ENCODE data around the gene ANKRD7. TPM values are rescaled to one million over a fixed set of nuclear protein-coding genes. Genes with fewer than 3 reads are reported as not detected.
"Not testable (repeated sequence)": the region's sequence is repeated elsewhere in the genome, so short reads cannot be mapped to it uniquely, and the experiment has no call there.

Gene ANKRD7
- total RNA-seq, 1 donor from 2014 or later: not detected

DNA sequence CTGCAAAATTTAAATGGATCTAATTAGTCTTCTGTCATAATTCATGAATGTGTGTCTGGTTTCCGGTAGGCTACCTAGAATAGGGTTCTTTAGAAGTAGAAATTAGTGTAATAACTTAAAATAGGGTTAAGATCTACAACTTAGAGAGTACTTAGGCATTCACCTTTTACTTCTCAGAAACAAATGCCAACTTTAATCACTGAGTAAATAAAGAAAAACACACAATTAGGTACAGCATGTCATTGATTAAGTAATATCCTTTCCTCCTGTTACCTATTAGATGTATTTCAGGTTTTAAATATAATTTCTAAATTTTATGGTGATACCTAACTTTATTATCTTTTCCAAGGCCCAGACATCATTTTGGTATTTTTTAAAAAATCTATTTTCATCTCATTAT, 9.3 kb downstream of the ANKRD7 start:
- DNase-seq (ENCODE audit: extremely low read depth, low read depth, low spot score): no peak

DNA sequence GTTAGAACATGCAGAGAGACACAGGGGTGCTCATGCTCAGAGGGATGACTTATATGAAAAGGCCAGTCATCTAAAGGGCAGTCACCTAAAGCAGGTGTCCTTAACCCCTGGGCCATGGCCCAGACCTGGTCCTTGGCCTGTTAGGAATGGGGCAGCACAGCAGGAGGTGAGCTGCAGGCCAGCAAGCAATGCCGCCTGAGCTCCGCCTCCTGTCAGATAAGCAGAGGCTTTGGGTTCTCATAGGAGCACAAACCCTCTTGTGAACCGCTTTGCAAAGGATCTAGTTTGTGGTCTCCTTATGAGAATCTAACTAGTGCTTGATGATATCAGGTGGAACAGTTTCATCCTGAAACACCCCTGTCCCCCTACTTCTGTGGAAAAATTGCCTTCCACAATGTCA, 14.5 kb downstream of the ANKRD7 start:
- DNase-seq (ENCODE audit: extremely low read depth, low read depth, low spot score): no peak

DNA sequence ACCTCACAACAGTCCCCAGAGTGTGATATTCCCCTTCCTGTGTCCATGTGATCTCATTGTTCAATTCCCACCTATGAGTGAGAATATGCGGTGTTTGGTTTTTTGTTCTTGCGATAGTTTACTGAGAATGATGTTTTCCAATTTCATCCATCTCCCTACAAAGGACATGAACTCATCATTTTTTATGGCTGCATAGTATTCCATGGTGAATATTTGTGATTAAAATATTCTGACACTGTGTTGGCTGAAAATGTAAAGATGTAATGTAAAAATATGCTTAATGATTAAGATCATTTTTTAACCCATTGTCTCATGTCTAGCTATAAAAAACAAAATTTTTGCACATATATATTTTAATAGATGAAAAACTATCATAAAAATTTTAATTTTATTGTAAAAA, 15.8 kb downstream of the ANKRD7 start:
- not testable (repeated sequence) for DNase-seq (ENCODE audit: extremely low read depth, low read depth, low spot score)

DNA sequence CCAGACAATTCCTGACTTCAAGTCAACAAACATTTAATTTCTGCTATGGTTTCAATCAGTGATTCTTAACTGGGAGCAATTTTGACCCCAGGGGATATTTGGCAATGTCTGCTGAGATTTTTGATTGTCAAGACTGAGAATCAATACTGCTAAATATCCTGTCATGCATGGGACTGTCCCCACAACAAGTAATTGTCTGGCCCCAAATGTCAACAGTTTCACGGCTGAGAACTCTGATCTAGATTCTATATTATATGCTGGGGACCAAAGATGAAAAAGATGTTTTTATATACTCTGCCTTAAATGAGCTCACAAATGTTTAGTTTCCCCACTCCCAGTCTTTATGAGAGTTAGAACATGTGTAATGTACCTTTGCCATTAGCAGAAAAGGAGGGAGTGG, 19.2 kb downstream of the ANKRD7 start:
- no peak for DNase-seq (ENCODE audit: extremely low read depth, low read depth, low spot score)

DNA sequence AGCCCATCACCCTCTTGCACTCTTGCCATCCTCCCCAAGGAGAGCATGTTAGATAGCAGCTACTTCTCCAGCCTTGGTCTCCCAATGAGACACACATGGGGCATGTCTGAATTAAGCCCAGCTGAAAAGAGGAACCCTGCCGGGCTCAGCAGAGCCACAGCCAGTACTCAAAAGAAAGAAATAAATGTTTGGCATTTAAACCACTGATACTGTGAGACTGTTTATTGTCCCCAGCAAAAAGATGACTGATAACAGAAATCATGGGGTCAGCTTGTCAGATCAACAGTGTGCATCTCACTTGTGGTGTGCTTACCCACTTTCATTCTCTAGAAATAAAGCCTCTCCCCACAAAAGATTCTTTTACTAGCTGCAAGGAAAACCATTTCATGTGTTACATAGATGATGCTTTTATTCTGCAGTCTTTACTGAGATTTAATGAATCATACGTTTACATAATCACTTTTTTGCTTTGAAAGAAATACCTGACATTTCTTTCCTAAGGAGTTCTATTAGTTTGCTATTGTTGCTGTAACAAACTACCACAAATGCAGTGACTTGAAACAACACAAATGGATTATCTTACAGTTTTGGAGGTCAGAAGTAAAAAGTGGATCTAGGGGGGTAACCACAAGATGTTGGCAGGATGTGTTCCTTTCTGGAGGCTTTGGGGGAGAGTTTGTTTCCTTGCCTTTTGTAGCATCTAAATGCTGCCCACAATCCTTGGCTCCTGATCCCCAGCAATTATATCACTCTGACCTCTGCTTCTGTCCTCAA, 20.9 kb downstream of the ANKRD7 start:
- DNase-seq (ENCODE audit: extremely low read depth, low read depth, low spot score): no peak

DNA sequence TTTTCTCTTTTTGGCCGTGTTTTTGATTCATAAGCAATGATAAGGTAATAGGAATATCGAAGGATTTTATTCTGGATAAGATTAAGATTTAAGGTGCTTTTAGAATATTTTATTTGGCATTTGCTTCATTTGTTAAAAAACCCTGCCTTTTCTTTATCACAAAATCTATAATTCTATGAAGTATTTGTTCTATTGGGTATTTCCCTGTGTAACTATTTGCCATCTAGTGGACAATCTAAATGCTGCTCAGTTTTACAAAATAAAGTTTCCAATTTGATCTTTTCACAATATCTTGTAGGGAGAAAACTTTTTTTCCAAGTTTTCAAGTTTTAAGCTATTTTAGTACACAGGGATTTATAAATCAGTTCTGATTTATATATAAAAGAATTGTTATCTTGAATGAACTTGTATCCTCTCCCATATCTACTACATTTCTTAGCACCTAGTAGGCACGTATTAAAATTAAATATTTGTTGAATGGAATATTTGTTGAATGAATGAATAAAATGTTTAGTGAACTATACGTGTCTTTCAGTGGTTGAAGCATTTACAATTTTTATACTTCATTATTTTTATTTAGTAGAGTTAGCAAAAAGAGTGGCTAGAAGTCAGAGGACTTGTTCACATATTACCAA, 26.5 kb downstream of the ANKRD7 start:
- no peak for DNase-seq (ENCODE audit: extremely low read depth, low read depth, low spot score)

DNA sequence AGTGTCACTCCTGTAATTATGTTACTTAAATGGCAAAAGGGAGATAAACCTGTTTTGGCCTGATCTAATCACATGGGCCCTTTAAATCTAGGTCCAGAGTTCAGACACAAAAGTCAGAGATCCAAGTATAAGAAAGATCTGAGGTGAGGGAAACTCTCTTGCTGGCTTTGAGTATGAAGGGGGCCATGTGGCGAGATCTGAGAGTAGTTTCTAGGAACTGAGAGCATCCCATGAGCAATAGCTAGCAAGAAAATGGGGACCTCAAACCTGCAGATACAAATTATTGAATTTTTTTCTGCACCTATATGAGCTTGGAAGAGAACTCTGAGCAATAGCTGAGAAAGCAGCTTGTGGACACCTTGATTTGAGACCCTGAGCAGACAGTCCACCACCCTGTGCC, 27.6 kb downstream of the ANKRD7 start:
- no peak for DNase-seq (ENCODE audit: extremely low read depth, low read depth, low spot score)

DNA sequence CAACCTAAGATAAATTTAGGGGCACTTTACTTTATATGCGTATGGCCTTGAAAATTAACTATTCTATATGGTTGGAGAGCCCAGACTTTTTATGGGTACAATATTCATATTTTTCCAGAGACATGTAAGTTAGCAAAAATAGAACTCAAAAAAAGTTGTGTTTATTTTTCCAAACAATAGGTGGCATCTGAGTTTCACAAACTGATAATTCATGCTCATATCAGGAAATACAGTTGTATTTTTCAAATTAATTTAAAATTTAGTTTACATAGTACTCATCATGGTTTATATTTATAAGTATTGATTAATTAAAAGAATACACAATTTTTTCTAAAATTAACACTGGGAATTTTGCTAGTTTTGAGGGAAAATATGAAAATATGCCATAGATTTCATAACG, 34.6 kb downstream of the ANKRD7 start:
- no peak for DNase-seq (ENCODE audit: extremely low read depth, low read depth, low spot score)

DNA sequence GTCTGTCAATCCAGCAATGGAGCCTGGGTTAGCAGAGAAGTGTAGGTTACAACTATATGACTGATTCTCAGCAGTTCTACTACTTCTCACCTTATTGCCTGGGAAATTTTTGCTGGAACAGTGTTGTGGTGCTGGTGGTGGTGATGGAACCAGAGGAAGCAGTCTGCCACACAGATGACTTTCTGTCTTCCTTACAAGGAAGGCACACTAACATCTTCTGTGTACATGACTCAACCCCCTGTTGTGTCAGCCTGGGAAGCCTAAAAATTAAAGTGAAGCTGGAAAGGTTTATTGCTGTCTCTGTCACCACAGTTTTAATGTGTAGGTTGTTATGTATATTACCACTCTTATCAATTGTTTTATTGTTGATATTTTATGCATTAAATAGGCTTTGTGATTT, 40.3 kb downstream of the ANKRD7 start:
- no peak for DNase-seq (ENCODE audit: extremely low read depth, low read depth, low spot score)

DNA sequence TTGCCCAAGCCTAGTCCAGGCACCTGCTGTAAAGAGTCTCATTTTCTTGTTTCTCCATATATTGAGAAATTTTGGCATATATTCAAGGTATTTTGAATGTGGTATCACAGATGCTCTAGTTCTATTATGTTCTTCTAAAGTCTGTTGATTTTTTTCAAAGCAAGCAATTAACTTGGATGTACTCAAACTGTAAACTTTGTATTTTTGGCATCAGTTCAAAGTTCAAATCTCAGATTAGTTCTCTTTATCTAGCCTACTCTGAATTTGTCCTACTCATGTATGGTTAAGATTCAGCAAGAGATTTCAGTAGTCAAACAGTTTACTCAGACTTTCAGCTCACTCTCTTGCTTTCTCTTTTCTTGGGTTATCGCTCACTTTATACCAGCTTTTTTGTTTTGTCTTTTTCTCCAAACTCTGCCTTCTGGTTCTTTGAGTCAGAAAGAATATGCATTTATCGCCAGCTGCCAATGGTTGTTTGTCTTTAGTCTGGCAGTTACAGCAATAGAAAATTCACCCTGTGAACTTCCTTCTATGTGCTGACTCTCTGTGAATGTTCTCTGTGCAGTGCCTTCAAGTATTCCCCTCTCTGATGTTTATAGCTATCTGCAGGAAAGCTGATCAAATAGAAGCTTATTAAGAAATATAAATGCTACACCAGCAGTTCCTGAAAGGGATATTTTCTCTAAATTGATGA, 56.0 kb downstream of the ANKRD7 start:
- DNase-seq (ENCODE audit: extremely low read depth, low read depth, low spot score): no peak

DNA sequence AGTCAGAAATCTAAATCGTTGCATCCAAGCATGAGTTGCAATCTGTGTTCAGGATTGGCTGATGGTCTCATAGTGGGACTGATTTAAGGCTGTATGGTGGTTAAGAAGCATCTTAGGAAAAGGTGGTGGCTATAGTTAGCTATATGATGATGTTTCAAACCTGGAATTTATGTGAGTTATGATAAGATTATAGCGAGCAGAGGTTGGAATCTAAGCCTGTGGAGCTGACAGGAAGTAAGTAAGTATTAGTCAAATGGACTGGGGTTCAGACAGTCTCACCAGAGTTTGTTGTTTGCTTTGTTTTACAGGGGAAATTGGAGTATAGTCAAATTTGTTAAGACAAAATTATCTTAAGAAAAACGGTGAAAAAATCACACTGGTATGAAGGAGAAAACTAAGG, 56.7 kb downstream of the ANKRD7 start:
- no peak for DNase-seq (ENCODE audit: extremely low read depth, low read depth, low spot score)

DNA sequence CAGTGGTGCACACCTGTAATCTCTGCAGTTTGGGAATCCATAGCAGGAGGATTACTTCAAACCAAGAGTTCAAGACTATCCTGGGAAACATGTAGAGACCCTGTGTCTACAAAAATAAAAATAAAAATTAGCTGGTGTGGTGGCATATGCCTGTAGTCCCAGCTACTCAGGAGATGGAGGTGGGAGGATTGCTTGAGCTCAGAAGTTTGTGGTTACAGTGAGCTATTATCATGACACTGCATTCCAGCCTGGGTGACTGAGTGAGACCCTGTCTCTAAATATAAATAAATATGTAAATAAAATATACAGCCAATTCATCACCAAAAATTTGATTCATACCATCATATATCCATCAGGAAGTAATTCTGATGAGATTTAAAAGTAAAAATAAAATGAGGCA, 60.9 kb downstream of the ANKRD7 start:
- DNase-seq (ENCODE audit: extremely low read depth, low read depth, low spot score): no peak

DNA sequence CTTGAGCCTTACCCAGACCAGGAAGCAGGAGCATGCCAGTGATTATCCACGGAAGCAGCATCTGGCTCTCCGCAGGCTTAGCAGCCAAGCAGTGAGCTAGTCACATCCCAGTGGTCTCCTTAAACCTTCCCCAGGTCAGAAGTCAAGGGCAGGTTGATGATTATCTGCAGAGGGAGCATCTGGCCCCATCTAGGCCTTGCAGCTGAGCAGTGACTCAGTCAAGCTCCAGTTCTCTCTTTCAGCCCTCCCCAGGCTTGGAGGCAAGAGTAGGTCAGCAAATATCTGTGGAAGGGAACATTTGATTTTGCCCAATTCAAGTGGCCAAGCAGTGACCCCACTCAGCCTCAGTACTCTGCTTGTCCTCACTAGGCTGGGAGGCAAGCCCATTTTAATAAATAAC, 61.6 kb downstream of the ANKRD7 start:
- DNase-seq (ENCODE audit: extremely low read depth, low read depth, low spot score): no peak

DNA sequence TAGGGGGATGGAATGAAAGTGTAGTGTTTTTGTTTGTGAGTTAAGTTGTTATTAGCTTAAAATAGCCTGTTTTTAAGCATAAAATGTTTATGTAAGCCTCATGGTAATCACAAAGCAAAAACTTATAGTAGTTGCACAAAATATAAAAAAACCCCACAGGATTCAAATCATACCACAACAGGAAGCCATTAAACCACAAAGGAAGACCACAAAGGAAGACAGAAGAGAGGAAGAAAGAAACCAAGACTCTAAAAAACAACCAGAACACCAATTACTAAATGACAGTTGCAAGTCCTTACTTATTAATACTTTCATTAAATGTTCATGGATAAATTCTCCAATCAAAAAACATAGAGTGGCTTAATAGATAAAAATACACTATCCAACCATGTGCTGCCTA, 63.6 kb downstream of the ANKRD7 start:
- no peak for DNase-seq (ENCODE audit: extremely low read depth, low read depth, low spot score)

DNA sequence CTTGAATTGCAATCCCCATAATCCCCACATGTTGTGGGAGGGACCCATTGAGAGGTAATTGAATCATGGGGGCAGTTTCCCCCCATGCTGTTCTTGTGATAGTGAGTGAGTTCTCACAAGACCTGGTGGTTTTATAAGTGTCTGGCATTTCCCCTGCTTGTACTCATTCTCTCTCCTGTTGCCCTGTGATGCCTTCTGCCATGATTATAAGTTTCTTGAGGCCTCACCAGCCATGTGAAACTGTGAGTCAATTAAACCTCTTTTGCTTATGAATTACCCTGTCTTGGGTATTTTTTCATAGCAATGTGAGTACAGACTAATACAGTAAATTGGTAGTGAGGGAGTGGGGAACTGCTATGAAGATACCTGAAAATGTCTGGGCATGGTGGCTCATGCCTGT, 65.0 kb downstream of the ANKRD7 start:
- DNase-seq (ENCODE audit: extremely low read depth, low read depth, low spot score): no peak

Other genes starting within 250 kb of the ANKRD7 start
- 18.8 and 21.8 TPM in 2 replicates for gene LSM8, start 40.5 kb upstream of the ANKRD7 start, total RNA-seq

Data from glomerular endothelial cell (primary cell).